K562 (cell line): ENCODE results near the gene ERCC2. TPM values are rescaled to one million over a fixed set of nuclear protein-coding genes. Genes with fewer than 3 reads are reported as not detected.

Source experiments
- CXXC5 ChIP-seq: fragments of 250-450 bp; sonication (Bioruptor Pico); IDR thresholded peaks from 2 replicates; pipeline ENCODE4 v1.8.0; 2022; ENCODE audit warnings: inconsistent platforms, mild to moderate bottlenecking, moderate library complexity
- HDAC2 ChIP-seq: fragments of 450-650 bp; IDR thresholded peaks from 2 replicates; pipeline ENCODE4 v1.6.1; 2016; ENCODE audit warnings: mild to moderate bottlenecking
- HDAC6 ChIP-seq: IDR thresholded peaks from 2 replicates; pipeline ENCODE4 v1.6.1; 2012; ENCODE audit warnings: low read depth, mild to moderate bottlenecking, control low read depth, inconsistent platforms, low read length, moderate library complexity
- POLR2AphosphoS2 ChIP-seq: IDR thresholded peaks from 2 replicates; pipeline ENCODE4 v1.6.1; 2012; ENCODE audit warnings: low read length, improper control_type of control experiment
- SMARCA4 ChIP-seq: fragments of 450-650 bp; IDR thresholded peaks from 2 replicates; pipeline ENCODE4 v1.6.1; 2016
- ZBTB5 ChIP-seq: fragments of 450-650 bp; IDR thresholded peaks from 2 replicates; pipeline ENCODE4 v1.6.1; 2017; ENCODE audit warnings: antibody characterized with exemption
- polyA plus RNA-seq, 8 experiments: library from polyadenylated mRNA; depleted of rRNA in 4 of 8; stranded (reverse) in 5 of 8; unstranded in 3 of 8; fragments of >200 nt; fragmentation: Nextera tagmentation in 2 of 8; fragmentation: Illumina TruSeq in 1 of 8; extraction: Ambion mirVana in 2 of 8; extraction: Trizol in 1 of 8; gene quantifications; 2 replicates each; pipeline versions ENCODE4 v1.2.1 to v1.2.3, GENCODE V29; 2011 to 2014; ENCODE audit warnings: inconsistent platforms in 1 of 8, missing spikeins in 1 of 8
- total RNA-seq, 7 experiments: library from RNA; depleted of rRNA in 6 of 7; stranded (reverse); fragments of >200 nt in 6 of 7; fragmentation: Illumina TruSeq in 2 of 7; extraction: Trizol in 2 of 7; gene quantifications; 2 replicates each; pipeline versions ENCODE4 v1.2.1 to v1.2.3, GENCODE V29; 2011 to 2021; ENCODE audit warnings: low replicate concordance in 1 of 7
- TF ChIP-seq, protein P1 (sequence below): fragments of 250-450 bp; sonication (Bioruptor Pico); IDR thresholded peaks from 2 replicates; pipeline ENCODE4 v1.5.0; 2021; ENCODE audit warnings: mild to moderate bottlenecking, moderate library complexity
- TF ChIP-seq, protein P2 (sequence below): fragments of 450-650 bp; formaldehyde crosslinking; IDR thresholded peaks from 2 replicates; pipeline ENCODE4 v1.4.0; 2022; ENCODE audit warnings: mild to moderate bottlenecking, moderate library complexity
- TF ChIP-seq, protein P3 (sequence below): fragments of 200-600 bp; sonication (generic); IDR thresholded peaks from one replicate; pipeline ENCODE4 v1.6.1; 2012; ENCODE audit warnings: mild to moderate bottlenecking, low read depth, low read length, inconsistent platforms

The ERCC2 gene
- total and polyA plus RNA-seq, 9 of the 15 experiments (the other 6 are each of a cell fraction or from before 2014, with no cell fraction given), result 2.2 to 55.9 (median 23.4) TPM

GRCh38 chr19:45403781-45404556, 33.6 kb upstream of the ERCC2 start (continued):
- TF ChIP-seq CXXC5 (CRISPR knock-in tag) (peak; percentile 33; the same call in 1 of the 2 replicates), HDAC6 (no peak), POLR2AphosphoS2 (no peak), SMARCA4 (no peak; the same call in 1 of the 2 replicates), HDAC2 (peak; percentile 62; the same call in 1 of the 2 replicates), ZBTB5 (no peak)
- TF ChIP-seq, protein P1, sequence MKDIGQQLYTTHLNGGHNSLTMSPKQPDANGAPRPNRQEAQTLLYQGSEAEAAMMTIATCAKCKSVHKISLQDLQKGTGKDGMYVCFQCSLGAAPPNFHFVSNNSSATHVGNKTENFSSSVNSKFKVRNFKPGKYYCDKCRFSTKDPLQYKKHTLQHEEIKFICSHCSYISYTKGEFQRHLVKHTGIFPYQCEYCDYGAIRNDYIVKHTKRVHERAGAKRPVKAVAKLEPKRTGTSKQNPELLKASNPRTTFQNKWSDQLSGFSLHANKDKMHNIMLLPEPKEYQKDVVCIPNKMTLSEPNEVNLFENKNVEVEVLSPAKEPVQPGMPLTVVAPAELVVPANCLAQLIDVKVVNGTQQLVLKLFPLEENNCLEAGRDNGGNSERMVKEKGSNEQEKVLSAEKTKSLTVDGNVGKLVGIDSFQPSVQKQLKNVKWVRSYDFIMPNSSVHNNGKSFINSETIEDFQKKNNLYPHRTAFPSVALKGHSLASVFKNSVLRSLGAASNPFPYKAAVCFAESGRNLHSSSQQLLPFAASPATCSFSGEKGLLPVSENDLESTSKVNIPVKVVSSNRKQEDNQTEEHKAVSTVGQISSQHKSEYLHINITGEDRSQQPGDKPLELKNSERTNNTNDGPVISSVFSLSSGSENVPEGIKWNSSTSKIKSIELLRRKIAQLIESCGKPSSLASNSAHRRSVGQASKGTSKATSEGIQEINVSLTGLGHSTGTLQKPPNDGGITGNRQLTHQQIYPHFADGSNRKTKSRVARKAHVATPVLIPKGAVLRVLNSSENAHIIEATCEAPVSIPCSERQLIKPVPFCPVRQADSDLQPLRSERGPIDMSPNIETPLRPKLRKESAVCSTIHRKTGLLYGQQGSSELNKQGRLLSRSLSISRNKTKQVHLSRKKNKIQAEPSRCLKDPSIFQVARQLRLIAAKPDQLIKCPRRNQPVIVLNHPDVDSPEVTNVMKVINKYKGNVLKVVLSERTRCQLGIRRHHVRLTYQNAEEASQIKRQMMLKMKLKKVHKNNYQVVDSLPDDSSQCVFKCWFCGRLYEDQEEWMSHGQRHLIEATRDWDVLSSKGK (CRISPR knock-in tag), result no peak
- TF ChIP-seq, protein P2, sequence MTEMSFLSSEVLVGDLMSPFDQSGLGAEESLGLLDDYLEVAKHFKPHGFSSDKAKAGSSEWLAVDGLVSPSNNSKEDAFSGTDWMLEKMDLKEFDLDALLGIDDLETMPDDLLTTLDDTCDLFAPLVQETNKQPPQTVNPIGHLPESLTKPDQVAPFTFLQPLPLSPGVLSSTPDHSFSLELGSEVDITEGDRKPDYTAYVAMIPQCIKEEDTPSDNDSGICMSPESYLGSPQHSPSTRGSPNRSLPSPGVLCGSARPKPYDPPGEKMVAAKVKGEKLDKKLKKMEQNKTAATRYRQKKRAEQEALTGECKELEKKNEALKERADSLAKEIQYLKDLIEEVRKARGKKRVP (CRISPR knock-in tag), result no peak
- TF ChIP-seq, protein P3, sequence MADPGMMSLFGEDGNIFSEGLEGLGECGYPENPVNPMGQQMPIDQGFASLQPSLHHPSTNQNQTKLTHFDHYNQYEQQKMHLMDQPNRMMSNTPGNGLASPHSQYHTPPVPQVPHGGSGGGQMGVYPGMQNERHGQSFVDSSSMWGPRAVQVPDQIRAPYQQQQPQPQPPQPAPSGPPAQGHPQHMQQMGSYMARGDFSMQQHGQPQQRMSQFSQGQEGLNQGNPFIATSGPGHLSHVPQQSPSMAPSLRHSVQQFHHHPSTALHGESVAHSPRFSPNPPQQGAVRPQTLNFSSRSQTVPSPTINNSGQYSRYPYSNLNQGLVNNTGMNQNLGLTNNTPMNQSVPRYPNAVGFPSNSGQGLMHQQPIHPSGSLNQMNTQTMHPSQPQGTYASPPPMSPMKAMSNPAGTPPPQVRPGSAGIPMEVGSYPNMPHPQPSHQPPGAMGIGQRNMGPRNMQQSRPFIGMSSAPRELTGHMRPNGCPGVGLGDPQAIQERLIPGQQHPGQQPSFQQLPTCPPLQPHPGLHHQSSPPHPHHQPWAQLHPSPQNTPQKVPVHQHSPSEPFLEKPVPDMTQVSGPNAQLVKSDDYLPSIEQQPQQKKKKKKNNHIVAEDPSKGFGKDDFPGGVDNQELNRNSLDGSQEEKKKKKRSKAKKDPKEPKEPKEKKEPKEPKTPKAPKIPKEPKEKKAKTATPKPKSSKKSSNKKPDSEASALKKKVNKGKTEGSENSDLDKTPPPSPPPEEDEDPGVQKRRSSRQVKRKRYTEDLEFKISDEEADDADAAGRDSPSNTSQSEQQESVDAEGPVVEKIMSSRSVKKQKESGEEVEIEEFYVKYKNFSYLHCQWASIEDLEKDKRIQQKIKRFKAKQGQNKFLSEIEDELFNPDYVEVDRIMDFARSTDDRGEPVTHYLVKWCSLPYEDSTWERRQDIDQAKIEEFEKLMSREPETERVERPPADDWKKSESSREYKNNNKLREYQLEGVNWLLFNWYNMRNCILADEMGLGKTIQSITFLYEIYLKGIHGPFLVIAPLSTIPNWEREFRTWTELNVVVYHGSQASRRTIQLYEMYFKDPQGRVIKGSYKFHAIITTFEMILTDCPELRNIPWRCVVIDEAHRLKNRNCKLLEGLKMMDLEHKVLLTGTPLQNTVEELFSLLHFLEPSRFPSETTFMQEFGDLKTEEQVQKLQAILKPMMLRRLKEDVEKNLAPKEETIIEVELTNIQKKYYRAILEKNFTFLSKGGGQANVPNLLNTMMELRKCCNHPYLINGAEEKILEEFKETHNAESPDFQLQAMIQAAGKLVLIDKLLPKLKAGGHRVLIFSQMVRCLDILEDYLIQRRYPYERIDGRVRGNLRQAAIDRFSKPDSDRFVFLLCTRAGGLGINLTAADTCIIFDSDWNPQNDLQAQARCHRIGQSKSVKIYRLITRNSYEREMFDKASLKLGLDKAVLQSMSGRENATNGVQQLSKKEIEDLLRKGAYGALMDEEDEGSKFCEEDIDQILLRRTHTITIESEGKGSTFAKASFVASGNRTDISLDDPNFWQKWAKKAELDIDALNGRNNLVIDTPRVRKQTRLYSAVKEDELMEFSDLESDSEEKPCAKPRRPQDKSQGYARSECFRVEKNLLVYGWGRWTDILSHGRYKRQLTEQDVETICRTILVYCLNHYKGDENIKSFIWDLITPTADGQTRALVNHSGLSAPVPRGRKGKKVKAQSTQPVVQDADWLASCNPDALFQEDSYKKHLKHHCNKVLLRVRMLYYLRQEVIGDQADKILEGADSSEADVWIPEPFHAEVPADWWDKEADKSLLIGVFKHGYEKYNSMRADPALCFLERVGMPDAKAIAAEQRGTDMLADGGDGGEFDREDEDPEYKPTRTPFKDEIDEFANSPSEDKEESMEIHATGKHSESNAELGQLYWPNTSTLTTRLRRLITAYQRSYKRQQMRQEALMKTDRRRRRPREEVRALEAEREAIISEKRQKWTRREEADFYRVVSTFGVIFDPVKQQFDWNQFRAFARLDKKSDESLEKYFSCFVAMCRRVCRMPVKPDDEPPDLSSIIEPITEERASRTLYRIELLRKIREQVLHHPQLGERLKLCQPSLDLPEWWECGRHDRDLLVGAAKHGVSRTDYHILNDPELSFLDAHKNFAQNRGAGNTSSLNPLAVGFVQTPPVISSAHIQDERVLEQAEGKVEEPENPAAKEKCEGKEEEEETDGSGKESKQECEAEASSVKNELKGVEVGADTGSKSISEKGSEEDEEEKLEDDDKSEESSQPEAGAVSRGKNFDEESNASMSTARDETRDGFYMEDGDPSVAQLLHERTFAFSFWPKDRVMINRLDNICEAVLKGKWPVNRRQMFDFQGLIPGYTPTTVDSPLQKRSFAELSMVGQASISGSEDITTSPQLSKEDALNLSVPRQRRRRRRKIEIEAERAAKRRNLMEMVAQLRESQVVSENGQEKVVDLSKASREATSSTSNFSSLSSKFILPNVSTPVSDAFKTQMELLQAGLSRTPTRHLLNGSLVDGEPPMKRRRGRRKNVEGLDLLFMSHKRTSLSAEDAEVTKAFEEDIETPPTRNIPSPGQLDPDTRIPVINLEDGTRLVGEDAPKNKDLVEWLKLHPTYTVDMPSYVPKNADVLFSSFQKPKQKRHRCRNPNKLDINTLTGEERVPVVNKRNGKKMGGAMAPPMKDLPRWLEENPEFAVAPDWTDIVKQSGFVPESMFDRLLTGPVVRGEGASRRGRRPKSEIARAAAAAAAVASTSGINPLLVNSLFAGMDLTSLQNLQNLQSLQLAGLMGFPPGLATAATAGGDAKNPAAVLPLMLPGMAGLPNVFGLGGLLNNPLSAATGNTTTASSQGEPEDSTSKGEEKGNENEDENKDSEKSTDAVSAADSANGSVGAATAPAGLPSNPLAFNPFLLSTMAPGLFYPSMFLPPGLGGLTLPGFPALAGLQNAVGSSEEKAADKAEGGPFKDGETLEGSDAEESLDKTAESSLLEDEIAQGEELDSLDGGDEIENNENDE, result no peak
